H1 (cell line): ENCODE measurements around the gene TAGLN3. TPM values are rescaled to one million over a fixed set of nuclear protein-coding genes. Genes with fewer than 3 reads are reported as not detected.

Experiments used
- CTCF ChIA-PET: fragments of 300-600 bp; sonication (Branson Sonifier 250); formaldehyde crosslinking; loops from one replicate; lab custom pipeline; 2021; ENCODE audit not compliant: partially characterized antibody; lab: Charles Lee
- POLR2A ChIA-PET: fragments of 300-600 bp; sonication (Branson Sonifier 250); formaldehyde crosslinking; loops from one replicate; lab custom pipeline; 2021; ENCODE audit warnings: inconsistent platforms; ENCODE audit not compliant: partially characterized antibody; lab: Charles Lee
- DNase-seq, 2 experiments: peaks; one replicate each; pipeline versions ENCODE4 v3.0.0 to v3.0.0-alpha.2; 2010 to 2022; ENCODE audit warnings: low spot score in 2 of 2, low read depth in 1 of 2, mixed read lengths in 1 of 2
- FAIRE-seq: peaks from 2 replicates; lab custom pipeline; 2011; peaks lifted over from hg19 to GRCh38; lab: Jason Lieb, UNC
- H2AFZ ChIP-seq: 2 replicates; pipeline ENCODE4 v1.8.1; 2012; ENCODE audit warnings: low read length, inconsistent platforms
- H2AK5ac ChIP-seq: 2 replicates; pipeline ENCODE4 v1.6.1; 2013; ENCODE audit warnings: low read depth, low read length
- H2BK120ac ChIP-seq: replicated peaks from 2 replicates; pipeline ENCODE3; 2013; ENCODE audit warnings: low read depth, low read length, inconsistent platforms
- H2BK12ac ChIP-seq: 2 replicates; pipeline ENCODE4 v1.6.1; 2013; ENCODE audit warnings: low read depth, low read length
- H2BK15ac ChIP-seq: 2 replicates; pipeline ENCODE4 v1.6.1; 2013; ENCODE audit warnings: low read length
- H2BK20ac ChIP-seq: 2 replicates; pipeline ENCODE4 v1.6.1; 2013; ENCODE audit warnings: low read length
- H2BK5ac ChIP-seq: 2 replicates; pipeline ENCODE4 v1.6.1; 2013; ENCODE audit warnings: low read depth, low read length
- H3K14ac ChIP-seq: 2 replicates; pipeline ENCODE4 v1.6.1; 2013; ENCODE audit warnings: inconsistent platforms; ENCODE audit not compliant: insufficient read length
- H3K18ac ChIP-seq: 2 replicates; pipeline ENCODE4 v1.6.1; 2013; ENCODE audit warnings: low read length; ENCODE audit errors: extremely low read depth
- H3K23ac ChIP-seq: 2 replicates; pipeline ENCODE4 v1.6.1; 2013; ENCODE audit warnings: inconsistent platforms; ENCODE audit not compliant: insufficient read length
- H3K23me2 ChIP-seq: 2 replicates; pipeline ENCODE4 v1.6.1; 2013; ENCODE audit warnings: low read depth, low read length
- H3K27ac ChIP-seq: 2 replicates; pipeline ENCODE4 v1.6.1; 2011; ENCODE audit warnings: low read depth, low read length, inconsistent platforms
- H3K27me3 ChIP-seq, 4 experiments: replicated peaks in 1 of 4; 1 replicate in 1 of 4; 2 replicates in 3 of 4; pipeline versions ENCODE4 v1.6.1 to v1.8.1; 2011 to 2013; ENCODE audit warnings: low read length in 3 of 4, mild to moderate bottlenecking in 3 of 4, inconsistent platforms in 2 of 4, mixed read lengths in 2 of 4, moderate library complexity in 1 of 4; ENCODE audit not compliant: control insufficient read depth in 3 of 4, insufficient read depth in 3 of 4; ENCODE audit errors: extremely low read depth in 1 of 4
- H3K36me3 ChIP-seq, 4 experiments: 2 replicates each; pipeline versions ENCODE4 v1.6.1 to v1.8.1; 2011 to 2013; ENCODE audit warnings: mild to moderate bottlenecking in 4 of 4, low read length in 3 of 4, moderate library complexity in 2 of 4, control low read depth in 1 of 4, inconsistent platforms in 1 of 4; ENCODE audit not compliant: insufficient read depth in 4 of 4, control insufficient read depth in 2 of 4
- H3K4ac ChIP-seq: replicated peaks from 2 replicates; pipeline ENCODE3; 2013; ENCODE audit warnings: low read length, low read depth, mixed read lengths, inconsistent platforms; ENCODE audit not compliant: insufficient read length
- H3K4me1 ChIP-seq, 4 experiments: replicated peaks in 1 of 4; 1 replicate in 1 of 4; 2 replicates in 3 of 4; pipeline versions ENCODE4 v1.6.1 to v1.8.1; 2011 to 2013; ENCODE audit warnings: low read length in 3 of 4, inconsistent platforms in 2 of 4, mixed read lengths in 1 of 4; ENCODE audit not compliant: insufficient read depth in 4 of 4, control insufficient read depth in 3 of 4
- H3K4me2 ChIP-seq, 2 experiments: 2 replicates each; pipeline versions ENCODE4 v1.6.1 to v1.8.1; 2011 to 2013; ENCODE audit warnings: low read depth in 2 of 2, low read length in 2 of 2, control low read depth in 1 of 2, inconsistent platforms in 1 of 2, mild to moderate bottlenecking in 1 of 2; ENCODE audit not compliant: insufficient read depth in 1 of 2
- H3K4me3 ChIP-seq, 4 experiments: fragments of 200-600, 300-600 bp in 1 of 4; sonication (generic), shearing (Covaris generic), sonication (Bioruptor Twin) in 1 of 4; 2 replicates each; pipeline versions ENCODE4 v1.5.1 to v1.8.1; 2011 to 2016; ENCODE audit warnings: low read length in 4 of 4, low read depth in 3 of 4, control low read depth in 2 of 4, inconsistent platforms in 2 of 4, mild to moderate bottlenecking in 2 of 4, mixed read lengths in 1 of 4, moderate library complexity in 1 of 4; ENCODE audit not compliant: insufficient read depth in 2 of 4; ENCODE audit errors: extremely low read depth in 1 of 4
- H3K56ac ChIP-seq: replicated peaks from 2 replicates; pipeline ENCODE3; 2013; ENCODE audit warnings: low read depth, mild to moderate bottlenecking, mixed read lengths, low read length, inconsistent platforms; ENCODE audit not compliant: insufficient read length
- H3K79me1 ChIP-seq: 2 replicates; pipeline ENCODE4 v1.6.1; 2013; ENCODE audit warnings: low read depth, low read length, control low read depth
- H3K79me2 ChIP-seq, 2 experiments: 2 replicates each; pipeline versions ENCODE4 v1.6.1 to v1.8.1; 2012 to 2013; ENCODE audit warnings: low read length in 2 of 2, mild to moderate bottlenecking in 2 of 2, inconsistent platforms in 1 of 2; ENCODE audit not compliant: insufficient read depth in 2 of 2, control insufficient read depth in 1 of 2
- H3K9ac ChIP-seq, 4 experiments: replicated peaks in 1 of 4; 1 replicate in 1 of 4; 2 replicates in 3 of 4; pipeline versions ENCODE4 v1.6.1 to v1.8.1; 2011 to 2013; ENCODE audit warnings: low read depth in 3 of 4, low read length in 3 of 4, control low read depth in 2 of 4, mild to moderate bottlenecking in 2 of 4, moderate library complexity in 2 of 4, inconsistent platforms in 1 of 4; ENCODE audit errors: extremely low read depth in 1 of 4
- H3K9me3 ChIP-seq, 2 experiments: 2 replicates each; pipeline versions ENCODE4 v1.6.1 to v1.8.1; 2012 to 2013; ENCODE audit warnings: mild to moderate bottlenecking in 2 of 2, moderate library complexity in 2 of 2, control low read depth in 1 of 2, inconsistent platforms in 1 of 2, low read depth in 1 of 2, low read length in 1 of 2, mixed read lengths in 1 of 2; ENCODE audit not compliant: insufficient read depth in 2 of 2
- H4K20me1 ChIP-seq, 2 experiments: replicated peaks in 1 of 2; 2 replicates each; pipeline versions ENCODE3 to v1.8.1; 2011 to 2013; ENCODE audit warnings: inconsistent platforms in 2 of 2, low read length in 2 of 2, mild to moderate bottlenecking in 1 of 2; ENCODE audit not compliant: insufficient read depth in 2 of 2, control insufficient read depth in 1 of 2
- H4K5ac ChIP-seq: 2 replicates; pipeline ENCODE4 v1.6.1; 2013; ENCODE audit warnings: low read length, low read depth, mixed read lengths, inconsistent platforms; ENCODE audit not compliant: insufficient read length
- H4K8ac ChIP-seq: 2 replicates; pipeline ENCODE4 v1.8.0; 2013; ENCODE audit warnings: mild to moderate bottlenecking, moderate library complexity, low read length, inconsistent platforms; ENCODE audit not compliant: insufficient read depth; ENCODE audit errors: extremely low read depth
- H4K91ac ChIP-seq: replicated peaks from 2 replicates; pipeline ENCODE3; 2013; ENCODE audit warnings: low read length, mixed read lengths, inconsistent platforms; ENCODE audit not compliant: insufficient read length
- BRCA1 ChIP-seq: IDR thresholded peaks from 2 replicates; pipeline ENCODE4 v1.6.1; 2012; ENCODE audit warnings: low read depth, low read length, improper control_type of control experiment
- CHD2 ChIP-seq: IDR thresholded peaks from 2 replicates; pipeline ENCODE4 v1.6.1; 2012; ENCODE audit warnings: low read length, improper control_type of control experiment
- GTF2F1 ChIP-seq: IDR thresholded peaks from 2 replicates; pipeline ENCODE4 v1.6.1; 2012; ENCODE audit warnings: low read depth, low read length, improper control_type of control experiment, borderline replicate concordance
- NANOG ChIP-seq: IDR thresholded peaks from 2 replicates; pipeline ENCODE4 v1.6.1; 2011; ENCODE audit warnings: low read length, low read depth, mild to moderate bottlenecking, inconsistent platforms; ENCODE audit not compliant: insufficient read depth, poor library complexity, severe bottlenecking
- POLR2AphosphoS5 ChIP-seq: IDR thresholded peaks from 2 replicates; pipeline ENCODE4 v1.6.1; 2011; ENCODE audit warnings: low read depth, low read length
- RBBP5 ChIP-seq: IDR thresholded peaks from 2 replicates; pipeline ENCODE4 v1.7.1; 2012; ENCODE audit warnings: low read depth, mild to moderate bottlenecking, inconsistent platforms, low read length, moderate library complexity, borderline replicate concordance
- SIN3A ChIP-seq, 2 experiments: IDR thresholded peaks in 1 of 2; conservative IDR thresholded peaks in 1 of 2; 2 replicates each; pipeline ENCODE4 v1.6.1; 2011 to 2012; ENCODE audit warnings: low read length in 2 of 2, improper control_type of control experiment in 1 of 2, low read depth in 1 of 2, mild to moderate bottlenecking in 1 of 2
- WGBS, 2 experiments: shearing (Covaris generic) in 1 of 2; methylation state at CpG; one replicate each; pipeline versions ENCODE4 v1.1.6 to v1.1.7; 2013 to 2015; ENCODE audit warnings: low lambda C conversion rate in 2 of 2, mixed read lengths in 2 of 2, inconsistent platforms in 1 of 2, low coverage in 1 of 2, missing lambda C conversion rate in 1 of 2; ENCODE audit not compliant: insufficient replicate concordance in 2 of 2, insufficient coverage in 1 of 2, insufficient read length in 1 of 2; ENCODE audit errors: extremely low coverage in 1 of 2, missing lambda C conversion rate in 1 of 2; 5-methylcytosine and 5-hydroxymethylcytosine counted together
- long read RNA-seq, 2 experiments: library from RNA in 1 of 2; library from capped mRNA in 1 of 2; stranded (forward); transcript quantifications; one replicate each; pipeline ENCODE4 v2.0.0, GENCODE V29; 2021; ENCODE audit warnings: inconsistent platforms in 1 of 2
- polyA minus RNA-seq, 3 experiments: library from RNA; depleted of rRNA, polyadenylated mRNA; stranded (reverse); fragments of >200 nt; gene quantifications; 1 replicate in 2 of 3; 2 replicates in 1 of 3; pipeline ENCODE4 v1.2.3, GENCODE V29; 2011
- polyA plus RNA-seq, 7 experiments: library from polyadenylated mRNA; depleted of rRNA in 3 of 7; stranded (reverse) in 5 of 7; unstranded in 2 of 7; fragments of >200 nt in 5 of 7; fragments of 200-250 nt in 2 of 7; gene quantifications; 1 replicate in 5 of 7; 2 replicates in 1 of 7; 4 replicates in 1 of 7; pipeline versions ENCODE4 v1.2.1 to v1.2.3, GENCODE V29; 2011 to 2013; ENCODE audit warnings: missing spikeins in 2 of 7, mixed read lengths in 2 of 7
- total RNA-seq: library from RNA; stranded (reverse); fragmentation: NEBNext Ultra II Directional; extraction: Animal tissue kit (Norgen Biotek cat#: 25700); gene quantifications from 2 replicates; pipeline ENCODE4 v1.2.1, GENCODE V29; 2021

The TAGLN3 gene
- total RNA-seq (7.2 and 7.5 TPM in 2 replicates), polyA plus RNA-seq (2011; rRNA removed) (6.3 and 6.9 TPM in 2 replicates), polyA minus RNA-seq (2011; rRNA and poly(A)+ RNA removed) (2.7 and 5.7 TPM in 2 replicates)
- polyA plus RNA-seq (2011; cell fraction: cytosol; rRNA removed) = 7.3 TPM
- polyA plus RNA-seq (2011; cell fraction: nucleus; rRNA removed) = 10.2 TPM
- 6.4 to 11.3 TPM (median 7.3 TPM) in 4 replicates for polyA plus RNA-seq (2012, experiment 1 of 2)
- polyA plus RNA-seq (2012, experiment 2 of 2) = 7.6 TPM
- 6.8 TPM for polyA plus RNA-seq (2013, experiment 1 of 2)
- 5.0 TPM for polyA plus RNA-seq (2013, experiment 2 of 2)
- 4.8 TPM for polyA minus RNA-seq (2011; cell fraction: cytosol; rRNA and poly(A)+ RNA removed)
- 8.5 TPM for polyA minus RNA-seq (2011; cell fraction: nucleus; rRNA and poly(A)+ RNA removed)
- long read RNA-seq, experiment 1, partial matches to known transcripts = 0 of 3 reads
- long read RNA-seq, experiment 1, other reads (novel, unspliced or antisense) = 1 of 3 reads
- long read RNA-seq, experiment 2, transcript TAGLN3-203 (4 exons, 1,164 nt) = major isoform, 6 of 8 reads
- long read RNA-seq, experiment 2, partial matches to known transcripts = 0 of 8 reads
- long read RNA-seq, experiment 2, other reads (novel, unspliced or antisense) = 1 of 8 reads

- Histone ChIP-seq H3K9me3 (no peaks in the 10 kb centered on the region), H3K4me2 (peak within 1 kb of the TSS; percentile 85 to 92), H3K27ac (0 out of 2 replicates have a peak within 1 kb of the TSS, but pooled peaks have one; percentile 5), H3K4me1 (peaks cover 3 to 10% (median 6%) of the 10 kb centered on the region in 4 experiments; a peak in 5 of 7 replicates), H3K27me3 (peaks cover 0 to 22% (median 9%) of the 10 kb centered on the region in 4 experiments; a peak in 3 of 7 replicates), H4K5ac (no peak within 1 kb of the TSS), H4K20me1 (peaks cover 3% of the 10 kb centered on the region in 2 experiments), H3K4ac (no peak within 1 kb of the TSS), H3K23ac (no peak within 1 kb of the TSS), H3K23me2 (peaks cover 12% of the 10 kb centered on the region), H3K9ac (peak within 1 kb of the TSS in 3 of 4 experiments; percentile 37 to 80 (median 40); a peak in 6 of 7 replicates), H2AK5ac (no peak within 1 kb of the TSS), H2BK15ac (peak within 1 kb of the TSS; percentile 85; the same call in 1 of the 2 replicates), H2AFZ (peak within 1 kb of the TSS; percentile 72), H3K18ac (peak within 1 kb of the TSS; percentile 66; the same call in 1 of the 2 replicates), H3K56ac (no peak within 1 kb of the TSS), H2BK5ac (no peak within 1 kb of the TSS; the same call in 1 of the 2 replicates), H3K36me3 (peaks cover 0 to 2% (median 0%) of the 10 kb centered on the region in 4 experiments; a peak in 2 of 8 replicates), H2BK12ac (peak within 1 kb of the TSS; percentile 40; the same call in 1 of the 2 replicates), H2BK20ac (peak within 1 kb of the TSS; percentile 72; the same call in 1 of the 2 replicates), H4K91ac (no peak within 1 kb of the TSS), H3K79me2 (no peaks in the 10 kb centered on the region), H3K4me3 (peak within 1 kb of the TSS; percentile 63 to 77 (median 72)), H2BK120ac (no peak within 1 kb of the TSS), H4K8ac (peak within 1 kb of the TSS; percentile 36; the same call in 1 of the 2 replicates), H3K79me1 (no peaks in the 10 kb centered on the region), H3K14ac (no peak within 1 kb of the TSS)
- CTCF ChIA-PET = interaction anchor here (0.6 to 21.3 kb wide), 11 partner anchors 8 to 332 kb away, joined by 3 to 384 read pairs (median 7); partner anchors contain the start of gene ABHD10
- FAIRE-seq (no peak), DNase-seq (peak in 1 of 2 experiments; percentile 77)
- POLR2A ChIA-PET = interaction anchor here (0.8 to 4.1 kb wide), 6 partner anchors 9 to 240 kb away, joined by 3 to 22 read pairs (median 9); partner anchors contain the start of gene ABHD10
- 3% methylated on average over 30 of the region's 30 CpGs; no CpG with 5 or more reads in 1 of the 2 experiments for WGBS, 2 experiments
- TF ChIP-seq BRCA1 = no peak
- no peak for TF ChIP-seq GTF2F1
- peak; percentile 58; the same call in 1 of the 2 replicates for TF ChIP-seq RBBP5
- peak; percentile 15 to 30; a peak in 1 of 4 replicates for TF ChIP-seq SIN3A (conservative IDR thresholded peaks at IDR 0.05 in 1 of 2, IDR thresholded peaks at IDR 0.05 in 1 of 2; ENCODE audit: low read depth in 1 of 2, low read length in 2 of 2)
- TF ChIP-seq POLR2AphosphoS5 = no peak
- TF ChIP-seq NANOG = no peak
- TF ChIP-seq CHD2 = no peak
Measured at GRCh38 chr3:111998636-111999483, at the start of gene TAGLN3. TSS of gene TAGLN3 (plus strand) at chr3:111998922. CDS start at chr3:111999423, 501 bp downstream.
